Ishikawa (cell line): ENCODE results near the gene MAP4K4.

ENCODE experiments used
- CEBPB ChIP-seq: IDR thresholded peaks from 2 replicates; pipeline ENCODE4 v1.6.1; 2012
- CREB1 ChIP-seq: IDR thresholded peaks from 2 replicates; pipeline ENCODE4 v1.6.1; 2012; ENCODE audit warnings: low read depth
- EGR1 ChIP-seq: IDR thresholded peaks from 2 replicates; pipeline ENCODE4 v1.6.1; 2012
- EP300 ChIP-seq: IDR thresholded peaks from 2 replicates; pipeline ENCODE4 v1.6.1; 2012; ENCODE audit warnings: borderline replicate concordance
- FOXM1 ChIP-seq: IDR thresholded peaks from 2 replicates; pipeline ENCODE4 v1.6.1; 2012; ENCODE audit warnings: low read depth, borderline replicate concordance
- NFIC ChIP-seq: IDR thresholded peaks from 2 replicates; pipeline ENCODE4 v1.6.1; 2012
- RAD21 ChIP-seq: IDR thresholded peaks from 2 replicates; pipeline ENCODE4 v1.6.1; 2012; ENCODE audit warnings: low read depth
- REST ChIP-seq: IDR thresholded peaks from 2 replicates; pipeline ENCODE4 v1.6.1; 2012; ENCODE audit warnings: low read depth, mild to moderate bottlenecking
- TAF1 ChIP-seq: IDR thresholded peaks from 2 replicates; pipeline ENCODE4 v1.6.1; 2012; ENCODE audit warnings: low read depth, mild to moderate bottlenecking
- TCF12 ChIP-seq: IDR thresholded peaks from 2 replicates; pipeline ENCODE4 v1.6.1; 2012; ENCODE audit warnings: low read depth
- TEAD4 ChIP-seq: IDR thresholded peaks from 2 replicates; pipeline ENCODE4 v1.6.1; 2012
- YY1 ChIP-seq: IDR thresholded peaks from 2 replicates; pipeline ENCODE4 v1.6.1; 2012; ENCODE audit warnings: low read depth
- ZBTB7A ChIP-seq: IDR thresholded peaks from 2 replicates; pipeline ENCODE4 v1.6.1; 2012; ENCODE audit warnings: low read depth
- TF ChIP-seq, protein P1 (sequence below): IDR thresholded peaks from 2 replicates; pipeline ENCODE4 v1.6.1; 2012
- TF ChIP-seq, protein P2 (sequence below): IDR thresholded peaks from 2 replicates; pipeline ENCODE4 v1.6.1; 2012

Gene MAP4K4

DNA sequence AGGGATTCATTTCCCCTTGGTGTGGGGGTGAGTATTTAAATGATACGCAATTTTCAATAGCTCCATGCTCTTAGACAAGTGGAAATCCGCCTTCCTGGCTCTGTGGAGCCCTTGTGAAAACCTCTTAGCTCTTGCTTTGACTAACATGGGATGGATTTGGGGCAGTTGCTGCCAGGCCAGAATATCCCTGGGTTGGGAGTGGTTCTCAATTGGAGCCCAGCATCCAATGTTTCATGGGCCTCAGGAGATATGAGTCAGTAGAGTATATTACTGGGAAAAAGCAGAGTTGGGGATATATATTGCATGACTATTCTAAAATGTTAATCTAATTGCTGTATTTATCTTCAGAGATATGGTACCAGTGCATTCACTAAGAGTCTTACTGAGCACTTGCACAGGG, 189.8 kb downstream of the MAP4K4 start:
- TF ChIP-seq, protein P1, sequence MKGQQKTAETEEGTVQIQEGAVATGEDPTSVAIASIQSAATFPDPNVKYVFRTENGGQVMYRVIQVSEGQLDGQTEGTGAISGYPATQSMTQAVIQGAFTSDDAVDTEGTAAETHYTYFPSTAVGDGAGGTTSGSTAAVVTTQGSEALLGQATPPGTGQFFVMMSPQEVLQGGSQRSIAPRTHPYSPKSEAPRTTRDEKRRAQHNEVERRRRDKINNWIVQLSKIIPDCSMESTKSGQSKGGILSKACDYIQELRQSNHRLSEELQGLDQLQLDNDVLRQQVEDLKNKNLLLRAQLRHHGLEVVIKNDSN, result no peak
- TF ChIP-seq REST (no peak), RAD21 (no peak), CEBPB (no peak), EP300 (no peak), FOXM1 (no peak), TAF1 (no peak), CREB1 (no peak), NFIC (no peak), EGR1 (no peak), TCF12 (no peak), ZBTB7A (no peak)
- TF ChIP-seq, protein P2, sequence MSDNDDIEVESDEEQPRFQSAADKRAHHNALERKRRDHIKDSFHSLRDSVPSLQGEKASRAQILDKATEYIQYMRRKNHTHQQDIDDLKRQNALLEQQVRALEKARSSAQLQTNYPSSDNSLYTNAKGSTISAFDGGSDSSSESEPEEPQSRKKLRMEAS, result no peak

DNA sequence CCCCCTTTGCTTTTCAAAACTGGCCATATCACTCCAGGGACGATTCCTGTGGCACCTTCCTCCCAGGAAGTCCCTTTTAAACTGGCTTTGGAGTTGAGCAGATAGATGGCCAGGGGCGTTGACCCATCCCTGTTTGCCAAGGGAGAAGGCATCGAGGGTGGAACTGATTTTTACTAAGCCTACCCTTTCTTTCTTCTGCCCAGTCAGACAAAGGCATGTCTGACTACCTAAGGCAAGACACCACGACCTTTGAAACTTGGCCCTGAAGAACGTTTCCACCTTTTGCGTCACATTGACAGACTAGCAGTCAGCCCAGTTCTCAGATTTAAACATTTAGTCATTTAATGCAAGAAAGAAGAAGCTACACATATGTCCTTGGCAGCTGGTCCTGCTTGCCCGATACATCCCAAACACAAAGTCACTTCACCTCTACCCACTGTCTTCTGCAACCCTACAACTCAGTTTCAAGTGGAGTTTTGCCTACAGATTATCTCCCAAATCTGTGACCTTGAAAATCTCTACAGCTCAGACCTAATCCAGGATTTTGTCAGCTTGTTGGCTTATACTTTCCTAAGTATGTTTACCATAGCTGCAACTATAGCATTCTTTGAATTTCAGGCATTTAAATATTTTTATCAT, 192.1 kb downstream of the MAP4K4 start:
- no peak for TF ChIP-seq NFIC

- TF ChIP-seq TCF12 (no peak), RAD21 (no peak), EP300 (no peak), CEBPB (no peak), YY1 (no peak), EGR1 (no peak), ZBTB7A (no peak), TEAD4 (no peak), REST (no peak), TAF1 (no peak), NFIC (no peak), CREB1 (no peak), FOXM1 (no peak)
- TF ChIP-seq, protein P2, result no peak
- TF ChIP-seq, protein P1, result no peak
Measured at GRCh38 chr2:101892377-101892776, 194.9 kb downstream of the MAP4K4 start.

DNA sequence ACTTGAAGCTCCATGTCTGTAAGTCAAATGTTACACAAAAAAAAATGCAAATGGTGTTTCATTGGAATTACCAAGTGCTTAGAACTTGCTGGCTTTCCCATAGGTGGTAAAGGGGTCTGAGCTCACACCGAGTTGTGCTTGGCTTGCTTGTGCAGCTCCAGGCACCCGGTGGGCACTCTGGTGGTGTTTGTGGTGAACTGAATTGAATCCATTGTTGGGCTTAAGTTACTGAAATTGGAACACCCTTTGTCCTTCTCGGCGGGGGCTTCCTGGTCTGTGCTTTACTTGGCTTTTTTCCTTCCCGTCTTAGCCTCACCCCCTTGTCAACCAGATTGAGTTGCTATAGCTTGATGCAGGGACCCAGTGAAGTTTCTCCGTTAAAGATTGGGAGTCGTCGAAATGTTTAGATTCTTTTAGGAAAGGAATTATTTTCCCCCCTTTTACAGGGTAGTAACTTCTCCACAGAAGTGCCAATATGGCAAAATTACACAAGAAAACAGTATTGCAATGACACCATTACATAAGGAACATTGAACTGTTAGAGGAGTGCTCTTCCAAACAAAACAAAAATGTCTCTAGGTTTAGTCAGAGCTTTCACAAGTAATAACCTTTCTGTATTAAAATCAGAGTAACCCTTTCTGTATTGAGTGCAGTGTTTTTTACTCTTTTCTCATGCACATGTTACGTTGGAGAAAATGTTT, 196.3 kb downstream of the MAP4K4 start:
- TF ChIP-seq RAD21 (0 out of 2 replicates have a peak, but pooled peaks have one; percentile 0), REST (no peak), CEBPB (no peak), YY1 (no peak), NFIC (peak; percentile 38; the same call in 1 of the 2 replicates), ZBTB7A (no peak), CREB1 (no peak), TCF12 (peak; percentile 35; the same call in 1 of the 2 replicates), EP300 (peak; percentile 69; the same call in 1 of the 2 replicates)
